Fibroblast of villous mesenchyme (primary cell): Measurements from ENCODE around the gene PLPP1. TPM values are rescaled to one million over a fixed set of nuclear protein-coding genes. Genes with fewer than 3 reads are reported as not detected.

ENCODE experiments used
- DNase-seq: peaks from one replicate; pipeline ENCODE4 v3.0.0-alpha.2; 2010; ENCODE audit warnings: low read depth
- H3K4me3 ChIP-seq: 2 replicates; pipeline ENCODE4 v1.5.1; 2011; ENCODE audit warnings: low read depth, mild to moderate bottlenecking, low read length
- small RNA-seq: library from RNA; depleted of rRNA; stranded (forward); fragments of <200 nt; gene quantifications from one replicate; pipeline ENCODE3, GENCODE V24; 2012
- total RNA-seq: library from RNA; depleted of rRNA; stranded (reverse); fragments of >200 nt; gene quantifications from 2 replicates; pipeline ENCODE4 v1.2.3, GENCODE V29; 2012
- TF ChIP-seq, protein P1 (sequence below): IDR thresholded peaks from 2 replicates; pipeline ENCODE4 v1.5.1; 2012; ENCODE audit warnings: low read depth, mild to moderate bottlenecking, low read length; ENCODE audit not compliant: insufficient read depth

PLPP1 gene
- total RNA-seq, 1 donor, result 97.6 TPM

DNA sequence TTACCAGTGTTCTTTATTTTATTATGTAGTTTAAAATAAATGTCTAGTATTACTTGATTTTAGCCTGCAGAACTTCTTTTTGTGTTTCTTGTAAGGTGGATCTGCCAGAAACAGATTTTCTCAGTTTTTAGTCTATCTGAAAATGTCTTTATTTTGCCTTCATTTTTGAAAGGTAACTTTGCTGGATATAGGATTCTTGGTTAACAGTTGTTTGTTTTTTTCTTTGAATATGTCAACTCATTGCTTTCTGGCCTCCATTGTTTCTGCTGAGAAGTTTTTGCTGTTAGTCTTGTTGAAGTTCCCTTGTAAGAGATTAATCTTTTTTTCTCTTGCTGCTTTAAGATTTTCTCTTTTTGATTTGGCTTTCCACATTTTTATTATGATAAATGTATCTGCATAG is 151.5 kb downstream of the PLPP1 start:
- H3K4me3 ChIP-seq, result no peak overlapping the region
- no peak for DNase-seq
- TF ChIP-seq, protein P1, sequence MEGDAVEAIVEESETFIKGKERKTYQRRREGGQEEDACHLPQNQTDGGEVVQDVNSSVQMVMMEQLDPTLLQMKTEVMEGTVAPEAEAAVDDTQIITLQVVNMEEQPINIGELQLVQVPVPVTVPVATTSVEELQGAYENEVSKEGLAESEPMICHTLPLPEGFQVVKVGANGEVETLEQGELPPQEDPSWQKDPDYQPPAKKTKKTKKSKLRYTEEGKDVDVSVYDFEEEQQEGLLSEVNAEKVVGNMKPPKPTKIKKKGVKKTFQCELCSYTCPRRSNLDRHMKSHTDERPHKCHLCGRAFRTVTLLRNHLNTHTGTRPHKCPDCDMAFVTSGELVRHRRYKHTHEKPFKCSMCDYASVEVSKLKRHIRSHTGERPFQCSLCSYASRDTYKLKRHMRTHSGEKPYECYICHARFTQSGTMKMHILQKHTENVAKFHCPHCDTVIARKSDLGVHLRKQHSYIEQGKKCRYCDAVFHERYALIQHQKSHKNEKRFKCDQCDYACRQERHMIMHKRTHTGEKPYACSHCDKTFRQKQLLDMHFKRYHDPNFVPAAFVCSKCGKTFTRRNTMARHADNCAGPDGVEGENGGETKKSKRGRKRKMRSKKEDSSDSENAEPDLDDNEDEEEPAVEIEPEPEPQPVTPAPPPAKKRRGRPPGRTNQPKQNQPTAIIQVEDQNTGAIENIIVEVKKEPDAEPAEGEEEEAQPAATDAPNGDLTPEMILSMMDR, result no peak

DNA sequence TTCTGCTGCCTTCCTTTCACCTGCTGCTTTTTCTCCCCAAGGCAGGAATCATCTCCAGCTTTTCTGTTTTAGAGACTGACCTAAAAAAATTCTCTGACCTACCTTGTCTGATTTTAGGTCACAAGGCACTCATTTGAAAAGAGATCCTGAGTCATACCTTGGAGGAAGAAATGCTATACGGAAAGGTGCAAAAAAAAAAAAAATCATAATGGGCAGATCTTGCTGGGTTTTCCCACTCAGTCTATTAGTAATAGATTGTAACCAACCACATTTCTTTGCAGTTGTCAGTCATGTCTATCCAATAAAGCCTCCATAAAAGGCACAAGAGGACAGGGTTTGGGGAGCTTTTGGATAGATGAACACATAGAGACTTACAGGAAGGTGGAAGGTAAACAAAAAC is 157.0 kb downstream of the PLPP1 start:
- TF ChIP-seq, protein P1, result no peak
- no peak for DNase-seq

More for the DNA sequence above, 157.0 kb downstream of the PLPP1 start:
- no peak overlapping the region for H3K4me3 ChIP-seq

Small RNA genes lying within 50 kb of the gene (small RNA-seq; reads per million reads assigned to genes)
- not detected for gene MIR5687

Other genes with a start within 250 kb of the PLPP1 start
- 36.1 and 43.6 TPM in 2 replicates for gene DHX29, start 227.3 kb downstream of the PLPP1 start, total RNA-seq
- 72.8 and 108 TPM in 2 replicates for gene MTREX, start 227.0 kb downstream of the PLPP1 start, total RNA-seq
- gene SLC38A9, start 177.4 kb upstream of the PLPP1 start, total RNA-seq, result 32.2 and 52.7 TPM in 2 replicates
- gene DDX4, start 203.1 kb upstream of the PLPP1 start, total RNA-seq, result not detected in 2 replicates